ENCODE data around the gene THTPA. TPM values are rescaled to one million over a fixed set of nuclear protein-coding genes. Genes with fewer than 3 reads are reported as not detected.
A peak's percentile ranks its signal among the peaks of the same experiment; 100 is the strongest.

Gene THTPA
- polyA plus RNA-seq, 1 donor: 34.8 TPM

GRCh38 chr14:23568600-23569331 is 12.7 kb downstream of the THTPA start:
- Histone ChIP-seq H3K4me3 (ENCODE audit: low read length) (no peak overlapping the region), H3K36me3 (ENCODE audit: control insufficient read depth, insufficient read depth, low read length) (peaks cover 27% of the 10 kb centered on the region), H3K27me3 (ENCODE audit: control insufficient read depth, insufficient read depth, low read length) (peaks cover 19% of the 10 kb centered on the region), H3K27ac (ENCODE audit: low read length) (no peak overlapping the region), H3K9me3 (ENCODE audit: control insufficient read depth, low read depth, low read length) (no peaks in the 10 kb centered on the region), H3K4me1 (ENCODE audit: control insufficient read depth, insufficient read depth, low read length) (peaks cover 23% of the 10 kb centered on the region)
- WGBS (ENCODE audit: insufficient coverage, low lambda C conversion rate): no CpG with 5 or more reads among the region's 6 CpGs
- DNase-seq: no peak

- DNase-seq: peak in 1 of 2 donors; percentile 38
- no peaks in the 10 kb centered on the region for H3K9me3 ChIP-seq (ENCODE audit: control insufficient read depth, low read depth, low read length)
- WGBS (ENCODE audit: insufficient coverage, low lambda C conversion rate): 100% methylated on average over 1 of the region's 7 CpGs
- H3K4me3 ChIP-seq (ENCODE audit: low read length): no peak overlapping the region
- no peak overlapping the region for H3K27ac ChIP-seq (ENCODE audit: low read length)
- peaks cover 23% of the 10 kb centered on the region for H3K4me1 ChIP-seq (ENCODE audit: control insufficient read depth, insufficient read depth, low read length)
- peaks cover 19% of the 10 kb centered on the region for H3K36me3 ChIP-seq (ENCODE audit: control insufficient read depth, insufficient read depth, low read length)
- peaks cover 23% of the 10 kb centered on the region for H3K27me3 ChIP-seq (ENCODE audit: control insufficient read depth, insufficient read depth, low read length)
These were observed 13.5 kb downstream of the THTPA start for GRCh38 chr14:23569443-23570151.

- Histone ChIP-seq H3K36me3 (ENCODE audit: control insufficient read depth, insufficient read depth, low read length) (peaks cover 6% of the 10 kb centered on the region), H3K4me1 (ENCODE audit: control insufficient read depth, insufficient read depth, low read length) (peaks cover 22% of the 10 kb centered on the region), H3K27me3 (ENCODE audit: control insufficient read depth, insufficient read depth, low read length) (peaks cover 34% of the 10 kb centered on the region), H3K4me3 (ENCODE audit: low read length) (no peak overlapping the region), H3K27ac (ENCODE audit: low read length) (no peak overlapping the region), H3K9me3 (ENCODE audit: control insufficient read depth, low read depth, low read length) (peaks cover 3% of the 10 kb centered on the region)
- WGBS (ENCODE audit: insufficient coverage, low lambda C conversion rate): no CpG with 5 or more reads among the region's 23 CpGs
- no peak for DNase-seq
These were observed 14.9 kb downstream of the THTPA start for GRCh38 chr14:23570806-23571483.

- WGBS (ENCODE audit: insufficient coverage, low lambda C conversion rate): 83% methylated on average over 1 of the region's 14 CpGs
- no peaks in the 10 kb centered on the region for H3K36me3 ChIP-seq (ENCODE audit: control insufficient read depth, insufficient read depth, low read length)
- no peak overlapping the region for H3K4me3 ChIP-seq (ENCODE audit: low read length)
- H3K4me1 ChIP-seq (ENCODE audit: control insufficient read depth, insufficient read depth, low read length): peaks cover 20% of the 10 kb centered on the region
- DNase-seq: no peak
- no peak overlapping the region for H3K27ac ChIP-seq (ENCODE audit: low read length)
- H3K9me3 ChIP-seq (ENCODE audit: control insufficient read depth, low read depth, low read length): peaks cover 6% of the 10 kb centered on the region
- H3K27me3 ChIP-seq (ENCODE audit: control insufficient read depth, insufficient read depth, low read length): peaks cover 42% of the 10 kb centered on the region
These were observed 15.8 kb downstream of the THTPA start for GRCh38 chr14:23571701-23572523.

GRCh38 chr14:23572524-23572828 is 16.4 kb downstream of the THTPA start:
- Histone ChIP-seq H3K9me3 (ENCODE audit: control insufficient read depth, low read depth, low read length) (peaks cover 8% of the 10 kb centered on the region), H3K4me3 (ENCODE audit: low read length) (no peak overlapping the region), H3K27me3 (ENCODE audit: control insufficient read depth, insufficient read depth, low read length) (peaks cover 48% of the 10 kb centered on the region), H3K4me1 (ENCODE audit: control insufficient read depth, insufficient read depth, low read length) (peaks cover 21% of the 10 kb centered on the region), H3K36me3 (ENCODE audit: control insufficient read depth, insufficient read depth, low read length) (no peaks in the 10 kb centered on the region), H3K27ac (ENCODE audit: low read length) (no peak overlapping the region)
- no peak for DNase-seq
- WGBS (ENCODE audit: insufficient coverage, low lambda C conversion rate): 35% methylated on average over 2 of the region's 4 CpGs

- no CpG with 5 or more reads among the region's 4 CpGs for WGBS (ENCODE audit: insufficient coverage, low lambda C conversion rate)
- peaks cover 8% of the 10 kb centered on the region for H3K9me3 ChIP-seq (ENCODE audit: control insufficient read depth, low read depth, low read length)
- H3K27ac ChIP-seq (ENCODE audit: low read length): no peak overlapping the region
- H3K36me3 ChIP-seq (ENCODE audit: control insufficient read depth, insufficient read depth, low read length): no peaks in the 10 kb centered on the region
- H3K27me3 ChIP-seq (ENCODE audit: control insufficient read depth, insufficient read depth, low read length): peaks cover 52% of the 10 kb centered on the region
- no peak overlapping the region for H3K4me3 ChIP-seq (ENCODE audit: low read length)
- H3K4me1 ChIP-seq (ENCODE audit: control insufficient read depth, insufficient read depth, low read length): peaks cover 20% of the 10 kb centered on the region
- DNase-seq: no peak
These were observed 16.8 kb downstream of the THTPA start for GRCh38 chr14:23572836-23573235.

- H3K36me3 ChIP-seq (ENCODE audit: control insufficient read depth, insufficient read depth, low read length): no peaks in the 10 kb centered on the region
- H3K4me1 ChIP-seq (ENCODE audit: control insufficient read depth, insufficient read depth, low read length): peaks cover 13% of the 10 kb centered on the region
- no peak overlapping the region for H3K27ac ChIP-seq (ENCODE audit: low read length)
- WGBS (ENCODE audit: insufficient coverage, low lambda C conversion rate): no CpG with 5 or more reads among the region's 5 CpGs
- no peak for DNase-seq
- H3K4me3 ChIP-seq (ENCODE audit: low read length): no peak overlapping the region
- H3K9me3 ChIP-seq (ENCODE audit: control insufficient read depth, low read depth, low read length): peaks cover 8% of the 10 kb centered on the region
- peaks cover 58% of the 10 kb centered on the region for H3K27me3 ChIP-seq (ENCODE audit: control insufficient read depth, insufficient read depth, low read length)
These were observed 17.4 kb downstream of the THTPA start for GRCh38 chr14:23573384-23574015.

GRCh38 chr14:23577004-23577681 is 21.1 kb downstream of the THTPA start:
- peaks cover 64% of the 10 kb centered on the region for H3K27me3 ChIP-seq (ENCODE audit: control insufficient read depth, insufficient read depth, low read length)
- H3K4me1 ChIP-seq (ENCODE audit: control insufficient read depth, insufficient read depth, low read length): peaks cover 7% of the 10 kb centered on the region
- peaks cover 8% of the 10 kb centered on the region for H3K9me3 ChIP-seq (ENCODE audit: control insufficient read depth, low read depth, low read length)
- no peak for DNase-seq
- no peaks in the 10 kb centered on the region for H3K36me3 ChIP-seq (ENCODE audit: control insufficient read depth, insufficient read depth, low read length)
- no peak overlapping the region for H3K27ac ChIP-seq (ENCODE audit: low read length)
- peak overlapping the region; percentile 26 for H3K4me3 ChIP-seq (ENCODE audit: low read length)
- WGBS (ENCODE audit: insufficient coverage, low lambda C conversion rate): no CpG with 5 or more reads among the region's 67 CpGs

GRCh38 chr14:23577710-23578392 is 21.8 kb downstream of the THTPA start:
- H3K27ac ChIP-seq (ENCODE audit: low read length): no peak overlapping the region
- H3K27me3 ChIP-seq (ENCODE audit: control insufficient read depth, insufficient read depth, low read length): peaks cover 60% of the 10 kb centered on the region
- no CpG with 5 or more reads among the region's 24 CpGs for WGBS (ENCODE audit: insufficient coverage, low lambda C conversion rate)
- peaks cover 8% of the 10 kb centered on the region for H3K9me3 ChIP-seq (ENCODE audit: control insufficient read depth, low read depth, low read length)
- no peaks in the 10 kb centered on the region for H3K36me3 ChIP-seq (ENCODE audit: control insufficient read depth, insufficient read depth, low read length)
- DNase-seq: no peak
- H3K4me3 ChIP-seq (ENCODE audit: low read length): peak overlapping the region; percentile 26
- peaks cover 7% of the 10 kb centered on the region for H3K4me1 ChIP-seq (ENCODE audit: control insufficient read depth, insufficient read depth, low read length)
